Stimulated activated CD8-positive, alpha-beta memory T cell treated with anti-CD3 and anti-CD28 coated beads, Interleukin-15, amount 100 ng/mL, for 1 hour (primary cell): ENCODE results near the gene AFF3.
"Not testable (repeated sequence)": the region's sequence is repeated elsewhere in the genome, so short reads cannot be mapped to it uniquely, and the experiment has no call there.

Source experiments
- DNase-seq: peaks from one replicate; pipeline ENCODE4 v3.0.0-alpha.2; 2020; ENCODE audit warnings: low read depth

Gene AFF3

GRCh38 chr2:100106460-100106859 lies 35.9 kb downstream of the AFF3 start:
- DNase-seq, result no peak

- no peak for DNase-seq
Observed at GRCh38 chr2:100105678-100106054, 36.7 kb downstream of the AFF3 start.

- DNase-seq, result no peak
Observed at GRCh38 chr2:100104718-100105677, 37.4 kb downstream of the AFF3 start.

- not testable (repeated sequence) for DNase-seq
Observed at GRCh38 chr2:100104265-100104664, 38.1 kb downstream of the AFF3 start.

- DNase-seq, result not testable (repeated sequence)
Observed at GRCh38 chr2:100103527-100104252, 38.7 kb downstream of the AFF3 start.

- not testable (repeated sequence) for DNase-seq
Observed at GRCh38 chr2:100102466-100103180, 39.8 kb downstream of the AFF3 start.

- DNase-seq, result not testable (repeated sequence)
Observed at GRCh38 chr2:100098855-100099254, 43.5 kb downstream of the AFF3 start.

- not testable (repeated sequence) for DNase-seq
Observed at GRCh38 chr2:100097611-100098294, 44.6 kb downstream of the AFF3 start.

- DNase-seq, result not testable (repeated sequence)
Observed at GRCh38 chr2:100095845-100096244, 46.5 kb downstream of the AFF3 start.

GRCh38 chr2:100091807-100092206 lies 50.6 kb downstream of the AFF3 start:
- not testable (repeated sequence) for DNase-seq

GRCh38 chr2:100085744-100086143 lies 56.6 kb downstream of the AFF3 start:
- not testable (repeated sequence) for DNase-seq

- not testable (repeated sequence) for DNase-seq
Observed at GRCh38 chr2:100083421-100084216, 58.8 kb downstream of the AFF3 start.

GRCh38 chr2:100082302-100082978 lies 60.0 kb downstream of the AFF3 start:
- not testable (repeated sequence) for DNase-seq

- no peak for DNase-seq
Observed at GRCh38 chr2:100077935-100078334, 64.5 kb downstream of the AFF3 start.

GRCh38 chr2:100077456-100077855 lies 64.9 kb downstream of the AFF3 start:
- DNase-seq, result no peak

- DNase-seq, result no peak
Observed at GRCh38 chr2:100075532-100075931, 66.9 kb downstream of the AFF3 start.

GRCh38 chr2:100073110-100073509 lies 69.3 kb downstream of the AFF3 start:
- DNase-seq, result no peak

GRCh38 chr2:100072503-100072902 lies 69.9 kb downstream of the AFF3 start:
- no peak for DNase-seq

- DNase-seq, result no peak
Observed at GRCh38 chr2:100071335-100072043, 70.9 kb downstream of the AFF3 start.

- no peak for DNase-seq
Observed at GRCh38 chr2:100070078-100070477, 72.3 kb downstream of the AFF3 start.
